ENCODE measurements around the gene PIAS1. TPM values are rescaled to one million over a fixed set of nuclear protein-coding genes. Genes with fewer than 3 reads are reported as not detected.

PIAS1 gene
- total RNA-seq, 3 donors from 2014 or later (not counting 1 experiment from before 2014, with no cell fraction given), result 94.7 to 103 (median 99.2) TPM

DNA sequence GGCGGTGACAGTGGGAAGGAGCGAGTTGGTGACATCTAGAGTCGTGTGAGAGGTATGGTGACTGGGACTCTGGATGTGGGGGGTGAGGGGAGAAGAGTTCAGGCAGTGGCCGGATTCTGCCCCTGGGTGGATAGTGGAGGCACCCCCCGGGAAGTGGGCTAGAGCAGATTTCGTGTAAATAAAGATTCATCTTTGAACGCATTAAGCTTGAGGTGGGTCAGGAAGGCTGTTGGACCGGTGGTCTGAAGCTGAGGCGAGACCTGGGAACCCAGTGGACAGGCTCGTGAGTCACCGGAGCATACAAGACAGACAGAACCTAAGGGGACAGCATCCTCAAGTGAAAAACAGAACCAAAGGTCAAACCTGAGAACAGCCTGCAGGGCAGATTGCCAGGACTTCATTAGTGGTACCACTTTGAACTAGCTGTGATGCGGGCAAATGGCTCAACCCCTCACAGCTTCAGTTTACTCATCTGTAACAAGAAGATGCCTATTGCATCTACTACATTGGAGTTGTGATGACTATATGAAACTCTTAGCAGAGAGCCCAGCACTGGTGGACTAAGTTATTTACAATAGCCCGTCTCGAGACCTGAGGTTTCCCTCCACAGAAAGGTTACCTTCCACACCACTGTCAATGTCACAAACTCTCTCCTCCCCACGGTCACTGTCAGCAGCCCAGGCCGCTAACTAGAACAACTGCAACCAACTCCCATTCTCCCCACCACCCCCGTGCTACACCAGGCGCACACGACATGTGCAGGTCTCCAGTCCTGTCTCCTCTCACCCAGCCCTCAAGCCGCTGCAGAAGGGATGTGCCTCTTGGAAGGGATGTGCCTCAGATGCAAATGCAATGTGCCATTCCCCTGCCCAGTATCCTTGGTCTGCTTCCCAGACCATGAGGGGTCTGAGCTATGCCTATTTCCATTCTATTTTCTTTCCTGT, 176.3 kb downstream of the PIAS1 start:
- Histone ChIP-seq H3K9me3 (ENCODE audit: control insufficient read depth, insufficient read depth, low read length) (no peaks in the 10 kb centered on the region), H3K27ac (ENCODE audit: low read length) (peak overlapping the region; percentile 39), H3K4me3 (ENCODE audit: low read length) (peak overlapping the region; percentile 72), H3K4me1 (ENCODE audit: control insufficient read depth, insufficient read depth, low read length) (peaks cover 25% of the 10 kb centered on the region), H3K36me3 (ENCODE audit: control insufficient read depth, insufficient read depth, low read length) (no peaks in the 10 kb centered on the region), H3K27me3 (ENCODE audit: control insufficient read depth, insufficient read depth, low read length) (no peaks in the 10 kb centered on the region)
- no peaks in the 10 kb centered on the region for H3K36me3 Mint-ChIP-seq
- TF ChIP-seq, protein P1, sequence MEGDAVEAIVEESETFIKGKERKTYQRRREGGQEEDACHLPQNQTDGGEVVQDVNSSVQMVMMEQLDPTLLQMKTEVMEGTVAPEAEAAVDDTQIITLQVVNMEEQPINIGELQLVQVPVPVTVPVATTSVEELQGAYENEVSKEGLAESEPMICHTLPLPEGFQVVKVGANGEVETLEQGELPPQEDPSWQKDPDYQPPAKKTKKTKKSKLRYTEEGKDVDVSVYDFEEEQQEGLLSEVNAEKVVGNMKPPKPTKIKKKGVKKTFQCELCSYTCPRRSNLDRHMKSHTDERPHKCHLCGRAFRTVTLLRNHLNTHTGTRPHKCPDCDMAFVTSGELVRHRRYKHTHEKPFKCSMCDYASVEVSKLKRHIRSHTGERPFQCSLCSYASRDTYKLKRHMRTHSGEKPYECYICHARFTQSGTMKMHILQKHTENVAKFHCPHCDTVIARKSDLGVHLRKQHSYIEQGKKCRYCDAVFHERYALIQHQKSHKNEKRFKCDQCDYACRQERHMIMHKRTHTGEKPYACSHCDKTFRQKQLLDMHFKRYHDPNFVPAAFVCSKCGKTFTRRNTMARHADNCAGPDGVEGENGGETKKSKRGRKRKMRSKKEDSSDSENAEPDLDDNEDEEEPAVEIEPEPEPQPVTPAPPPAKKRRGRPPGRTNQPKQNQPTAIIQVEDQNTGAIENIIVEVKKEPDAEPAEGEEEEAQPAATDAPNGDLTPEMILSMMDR (IDR thresholded peaks at IDR 0.05), result no peak
- peak overlapping the region; percentile 92 for H3K4me3 Mint-ChIP-seq
- ATAC-seq, result no peak
- 62% methylated on average over 20 of the region's 20 CpGs for WGBS (ENCODE audit: insufficient coverage)
- intact Hi-C loops (cut with micrococcal nuclease), result loop anchor here (2.0 kb wide), 1 partner anchor 176 kb away; the partner anchor contains the start of gene PIAS1
- H3K9me3 Mint-ChIP-seq, result no peaks in the 10 kb centered on the region
- peak overlapping the region; percentile 73 to 85 for H3K27ac Mint-ChIP-seq
- peaks cover 21 to 27% of the 10 kb centered on the region in 2 donors for H3K4me1 Mint-ChIP-seq
- H3K27me3 Mint-ChIP-seq (ENCODE audit: low read depth in 2 of 2), result peaks cover 2 to 7% of the 10 kb centered on the region in 2 donors
- no peak for DNase-seq

DNA sequence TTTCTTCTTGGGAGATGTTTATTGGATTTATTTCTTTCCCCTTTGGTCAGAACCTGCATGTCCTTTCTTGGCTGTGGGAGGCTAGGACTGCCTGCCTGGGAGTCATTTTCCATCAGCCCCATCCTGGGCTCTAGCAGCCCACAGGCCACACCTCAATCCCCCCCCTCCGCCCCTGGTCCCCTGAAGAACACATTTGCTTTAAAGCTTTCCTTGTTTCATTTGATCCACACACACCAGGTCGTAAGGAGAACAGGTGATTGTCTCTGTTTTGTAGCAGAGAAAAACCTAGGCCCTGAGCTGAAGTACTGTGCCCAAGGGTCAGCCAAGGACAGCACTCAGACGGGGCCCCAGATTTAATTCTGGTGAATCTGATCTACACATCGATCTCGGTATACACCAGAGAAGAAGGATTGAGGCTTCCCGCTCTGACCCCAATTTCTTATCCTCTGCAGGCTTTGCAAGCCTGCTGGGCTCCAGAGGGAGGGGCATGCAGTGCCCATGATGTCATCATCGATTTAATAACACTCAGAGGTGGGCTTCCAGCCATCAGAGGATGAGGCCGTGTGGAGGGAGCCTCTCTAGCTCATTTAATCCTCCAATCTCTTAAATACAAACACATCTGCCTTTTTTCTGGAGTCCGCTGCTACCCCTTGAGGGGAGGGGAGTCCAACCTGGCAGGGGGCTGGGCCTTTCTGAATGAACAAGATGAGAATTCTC, 177.1 kb downstream of the PIAS1 start:
- intact Hi-C loops (cut with micrococcal nuclease), result loop anchor here (2.0 kb wide), 1 partner anchor 176 kb away; the partner anchor contains the start of gene PIAS1
- Mint-ChIP-seq H3K9me3 (no peaks in the 10 kb centered on the region), H3K4me1 (peaks cover 21 to 27% of the 10 kb centered on the region in 2 donors), H3K4me3 (peak overlapping the region; percentile 47), H3K36me3 (no peaks in the 10 kb centered on the region), H3K27ac (peak overlapping the region in 1 of 2 donors; percentile 85), H3K27me3 (ENCODE audit: low read depth in 2 of 2) (peaks cover 2 to 7% of the 10 kb centered on the region in 2 donors)
- no peaks in the 10 kb centered on the region for H3K36me3 ChIP-seq (ENCODE audit: control insufficient read depth, insufficient read depth, low read length)
- no peak overlapping the region for H3K4me3 ChIP-seq (ENCODE audit: low read length)
- WGBS (ENCODE audit: insufficient coverage), result 97% methylated on average over 9 of the region's 9 CpGs
- TF ChIP-seq, protein P1 (IDR thresholded peaks at IDR 0.05), result no peak
- peaks cover 25% of the 10 kb centered on the region for H3K4me1 ChIP-seq (ENCODE audit: control insufficient read depth, insufficient read depth, low read length)
- no peak overlapping the region for H3K27ac ChIP-seq (ENCODE audit: low read length)
- H3K27me3 ChIP-seq (ENCODE audit: control insufficient read depth, insufficient read depth, low read length), result no peaks in the 10 kb centered on the region
- ATAC-seq (no peak), DNase-seq (no peak)
- H3K9me3 ChIP-seq (ENCODE audit: control insufficient read depth, insufficient read depth, low read length), result no peaks in the 10 kb centered on the region

DNA sequence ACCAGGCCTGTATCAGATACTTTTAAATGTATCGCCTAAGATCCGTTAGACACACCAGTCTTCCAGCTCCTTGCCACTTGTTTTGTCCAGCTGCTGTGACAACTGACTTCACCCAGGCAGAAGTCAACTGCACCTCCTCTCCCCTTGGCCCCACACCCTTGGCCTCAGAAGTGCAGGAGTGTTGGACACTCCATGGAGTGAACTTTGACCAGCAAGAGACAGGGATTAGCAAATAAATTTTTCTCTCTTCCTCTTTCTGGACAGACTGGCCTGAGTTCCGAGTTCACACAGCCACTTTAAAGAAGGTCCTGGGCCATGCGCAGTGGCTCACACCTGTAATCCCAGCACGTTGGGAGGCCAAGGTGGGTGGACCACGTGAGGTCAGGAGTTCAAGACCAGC, 178.3 kb downstream of the PIAS1 start:
- 89% methylated on average over 6 of the region's 6 CpGs for WGBS (ENCODE audit: insufficient coverage)
- DNase-seq, result no peak
- Mint-ChIP-seq H3K9me3 (no peaks in the 10 kb centered on the region), H3K36me3 (no peaks in the 10 kb centered on the region), H3K27me3 (ENCODE audit: low read depth in 2 of 2) (peaks cover 4 to 7% of the 10 kb centered on the region in 2 donors), H3K4me1 (peaks cover 21 to 24% of the 10 kb centered on the region in 2 donors), H3K27ac (no peak overlapping the region), H3K4me3 (no peak overlapping the region)
- Histone ChIP-seq H3K27me3 (ENCODE audit: control insufficient read depth, insufficient read depth, low read length) (no peaks in the 10 kb centered on the region), H3K36me3 (ENCODE audit: control insufficient read depth, insufficient read depth, low read length) (no peaks in the 10 kb centered on the region), H3K9me3 (ENCODE audit: control insufficient read depth, insufficient read depth, low read length) (no peaks in the 10 kb centered on the region), H3K4me1 (ENCODE audit: control insufficient read depth, insufficient read depth, low read length) (peaks cover 25% of the 10 kb centered on the region), H3K27ac (ENCODE audit: low read length) (no peak overlapping the region), H3K4me3 (ENCODE audit: low read length) (no peak overlapping the region)
- TF ChIP-seq, protein P1 (IDR thresholded peaks at IDR 0.05), result no peak
- ATAC-seq, result no peak
- intact Hi-C loops (cut with micrococcal nuclease), result no loop called here
